Activated CD8-positive, alpha-beta memory T cell treated with anti-CD3 and anti-CD28 coated beads, Interleukin-2, amount 50 U/mL, for 48 hours (primary cell): ENCODE measurements around the gene PLEKHM2.

Source experiments
- DNase-seq: peaks from one replicate; pipeline ENCODE4 v3.0.0-alpha.2; 2020

PLEKHM2 gene

DNA sequence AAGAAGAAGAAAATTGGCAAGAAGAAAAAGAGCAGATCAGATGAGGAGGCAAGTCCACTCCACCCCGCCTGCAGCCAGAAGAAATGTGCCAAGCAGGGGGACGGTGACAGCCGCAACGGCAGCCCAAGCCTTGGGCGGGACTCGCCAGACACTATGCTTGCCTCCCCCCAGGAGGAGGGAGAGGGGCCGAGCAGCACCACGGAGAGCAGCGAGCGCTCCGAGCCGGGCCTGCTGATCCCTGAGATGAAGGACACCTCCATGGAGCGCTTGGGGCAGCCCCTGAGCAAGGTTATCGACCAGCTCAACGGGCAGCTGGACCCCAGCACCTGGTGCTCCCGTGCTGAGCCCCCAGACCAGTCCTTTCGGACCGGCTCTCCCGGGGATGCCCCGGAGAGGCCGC is 42.9 kb downstream of the PLEKHM2 start:
- DNase-seq, result no peak

DNA sequence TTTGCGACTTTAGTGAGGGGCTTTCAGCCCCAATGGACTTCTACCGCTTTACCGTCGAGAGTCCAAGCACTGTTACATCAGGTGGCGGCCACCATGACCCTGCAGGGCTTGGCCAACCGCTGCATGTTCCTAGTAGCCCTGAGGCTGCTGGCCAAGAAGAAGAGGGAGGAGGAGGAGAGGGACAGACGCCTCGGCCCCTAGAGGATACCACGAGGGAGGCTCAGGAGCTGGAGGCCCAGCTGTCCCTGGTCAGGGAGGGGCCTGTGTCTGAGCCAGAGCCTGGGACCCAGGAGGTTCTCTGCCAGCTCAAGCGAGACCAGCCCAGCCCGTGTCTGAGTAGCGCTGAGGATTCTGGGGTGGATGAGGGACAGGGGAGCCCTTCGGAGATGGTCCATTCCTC is 43.3 kb downstream of the PLEKHM2 start:
- DNase-seq, result no peak

- DNase-seq, result no peak
Measured at GRCh38 chr1:15727866-15728534, 43.9 kb downstream of the PLEKHM2 start.

GRCh38 chr1:15728937-15729657 is 45.0 kb downstream of the PLEKHM2 start:
- no peak for DNase-seq

DNA sequence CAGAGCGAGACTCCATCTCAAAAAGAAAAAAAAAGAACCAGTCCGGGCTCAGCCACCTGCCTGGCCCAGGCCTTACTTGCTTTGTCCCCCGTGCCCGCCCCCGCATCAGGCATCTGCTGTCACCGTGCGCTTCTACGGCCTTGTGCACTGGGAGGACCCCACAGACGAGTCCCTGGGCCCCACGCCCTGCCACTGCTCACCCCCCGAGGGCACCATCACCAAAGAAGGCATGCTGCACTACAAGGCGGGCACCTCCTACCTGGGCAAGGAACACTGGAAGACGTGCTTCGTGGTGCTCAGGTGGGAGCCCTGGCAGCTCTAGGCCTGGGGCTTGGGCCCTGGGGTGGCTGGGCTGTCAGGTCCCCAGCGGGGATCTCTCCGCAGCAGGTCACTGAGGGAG is 46.3 kb downstream of the PLEKHM2 start:
- no peak for DNase-seq

- DNase-seq, result no peak
Measured at GRCh38 chr1:15730936-15731335, 46.8 kb downstream of the PLEKHM2 start.

DNA sequence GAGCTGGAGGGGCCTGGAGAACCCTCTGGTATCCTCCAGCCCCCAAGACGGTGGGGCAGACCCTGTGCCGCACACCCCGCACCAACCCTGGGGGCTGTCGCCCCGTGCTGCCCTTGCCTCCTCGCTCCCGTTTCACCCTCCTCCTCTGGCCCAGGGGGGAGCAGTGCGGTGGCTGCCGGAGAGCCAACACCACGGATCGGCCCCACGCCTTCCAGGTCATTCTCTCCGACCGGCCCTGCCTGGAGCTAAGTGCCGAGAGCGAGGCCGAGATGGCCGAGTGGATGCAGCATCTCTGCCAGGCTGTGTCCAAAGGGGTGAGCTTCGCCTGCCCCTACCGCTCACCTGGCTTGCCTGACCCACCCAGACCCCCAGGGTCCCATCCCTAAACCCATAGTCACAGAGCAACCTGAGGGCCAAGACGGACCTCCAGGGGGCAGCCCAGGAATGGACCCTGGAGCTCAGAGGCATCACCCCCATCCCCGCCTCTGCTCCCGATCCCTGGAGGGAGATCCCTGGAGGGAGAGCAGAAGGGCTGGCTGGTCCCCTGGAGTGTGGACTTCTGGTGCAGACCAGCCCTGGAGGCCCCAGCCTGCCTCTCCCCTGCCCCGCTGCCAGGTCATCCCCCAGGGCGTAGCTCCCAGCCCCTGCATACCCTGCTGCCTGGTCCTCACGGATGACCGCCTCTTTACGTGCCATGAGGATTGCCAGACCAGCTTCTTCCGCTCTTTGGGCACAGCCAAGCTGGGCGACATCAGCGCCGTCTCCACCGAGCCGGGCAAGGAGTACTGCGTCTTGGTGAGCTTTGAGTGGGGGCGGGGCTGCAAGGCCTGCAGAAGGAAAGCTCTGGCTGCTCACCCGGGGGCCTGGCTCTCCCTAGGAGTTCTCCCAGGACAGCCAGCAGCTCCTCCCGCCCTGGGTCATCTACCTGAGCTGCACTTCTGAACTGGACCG is 47.9 kb downstream of the PLEKHM2 start:
- DNase-seq, result no peak

DNA sequence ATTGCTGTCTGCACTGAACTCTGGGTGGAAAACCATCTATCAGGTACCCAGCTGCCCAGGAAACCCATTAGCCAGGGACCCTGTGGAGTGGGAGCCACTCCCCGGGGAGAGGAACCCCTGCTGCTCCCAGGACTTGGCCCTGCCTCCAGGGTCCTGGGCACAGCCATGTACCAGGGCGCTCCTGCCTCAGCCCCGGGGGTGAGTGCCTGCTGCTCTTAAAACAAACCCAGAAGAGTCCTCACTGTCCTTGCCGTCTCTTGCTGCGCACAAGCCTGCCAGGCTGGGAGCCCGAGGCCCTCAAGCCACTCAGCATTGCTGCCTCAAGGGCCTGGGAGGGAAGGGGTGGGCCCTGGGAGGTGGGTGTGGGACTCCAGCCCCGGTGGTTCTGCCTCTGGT is 48.6 kb downstream of the PLEKHM2 start:
- DNase-seq, result no peak

DNA sequence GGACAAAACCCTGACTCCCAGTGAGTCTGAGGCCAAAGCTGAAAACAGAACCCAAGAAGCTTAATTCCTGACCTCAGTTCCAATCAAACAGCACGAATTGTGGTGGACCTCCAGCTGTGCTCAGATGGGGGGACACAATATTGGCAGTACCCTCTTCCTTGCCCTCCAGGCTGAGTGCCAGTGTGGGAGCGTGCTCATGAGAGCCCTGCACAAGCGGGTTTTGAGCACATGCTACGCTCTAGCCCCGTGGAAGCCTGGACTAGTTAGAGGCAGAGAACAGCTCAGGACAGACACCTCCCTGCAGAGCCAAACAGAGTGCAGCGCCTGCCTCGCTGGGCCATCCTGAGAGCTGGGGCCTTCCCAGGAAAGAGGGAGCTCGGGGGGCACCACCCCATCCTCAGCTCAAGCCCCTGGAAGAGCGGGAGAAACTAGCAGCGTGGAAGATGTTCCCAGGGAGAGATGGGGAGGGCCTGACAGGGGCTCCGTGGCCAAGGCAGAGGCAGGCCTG is 49.2 kb downstream of the PLEKHM2 start:
- DNase-seq, result no peak

GRCh38 chr1:15733726-15734226 is 49.7 kb downstream of the PLEKHM2 start:
- DNase-seq, result no peak

GRCh38 chr1:15734296-15734695 is 50.2 kb downstream of the PLEKHM2 start:
- no peak for DNase-seq

DNA sequence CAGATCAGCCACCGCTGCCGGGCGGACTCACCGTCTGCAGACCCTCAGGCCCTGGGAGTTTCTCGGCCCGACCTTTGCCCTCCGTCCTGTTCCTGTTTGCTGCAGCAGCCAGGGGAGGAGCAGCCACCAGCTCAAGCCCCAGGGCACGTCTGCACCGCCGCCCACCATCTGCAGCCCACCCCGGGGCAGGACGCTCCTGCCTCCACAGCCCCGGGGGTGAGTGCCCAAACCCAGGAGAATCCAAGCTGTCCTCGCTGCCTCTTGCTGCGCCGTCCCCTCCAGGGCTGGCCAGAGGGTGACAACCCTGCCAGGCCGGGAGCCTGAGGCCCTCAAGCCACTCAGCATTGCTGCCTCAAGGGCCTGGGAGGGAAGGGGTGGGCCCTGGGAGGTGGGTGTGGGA is 50.8 kb downstream of the PLEKHM2 start:
- DNase-seq, result no peak

DNA sequence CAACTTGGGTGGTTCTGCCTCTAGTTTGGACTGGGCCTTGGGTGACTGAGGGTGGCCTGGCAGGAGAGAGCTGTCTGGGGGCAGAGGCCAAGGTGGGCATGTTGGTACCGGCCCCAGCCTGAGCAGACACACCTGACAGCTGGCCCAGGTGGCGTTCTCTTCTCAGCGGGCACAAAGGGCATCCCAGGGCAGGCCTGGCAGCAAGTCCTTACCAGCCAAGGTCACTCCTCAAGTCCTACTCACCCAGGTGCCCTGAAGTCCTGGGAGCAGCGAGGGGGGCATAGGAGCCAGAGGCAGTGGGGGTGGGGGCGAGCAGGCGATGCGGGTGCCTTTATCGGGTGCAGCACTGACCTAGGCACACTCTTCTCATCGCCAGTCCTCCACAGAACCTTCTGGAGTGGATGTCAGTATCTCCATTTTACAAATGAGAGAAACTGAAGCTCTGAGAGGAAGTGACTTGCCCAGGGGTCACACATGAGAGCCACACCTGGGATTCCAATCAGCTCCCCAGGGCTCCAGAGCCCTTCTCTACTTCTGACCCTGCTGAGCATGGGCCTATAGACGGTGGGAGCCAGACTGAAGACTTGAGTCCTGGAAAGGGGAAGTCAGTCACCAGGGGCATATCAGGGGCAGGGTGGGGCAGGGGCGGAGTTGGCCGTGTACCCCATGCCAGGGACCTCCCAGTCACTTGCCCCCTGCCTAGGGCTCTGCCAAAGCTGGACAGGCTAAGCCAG is 51.4 kb downstream of the PLEKHM2 start:
- no peak for DNase-seq

DNA sequence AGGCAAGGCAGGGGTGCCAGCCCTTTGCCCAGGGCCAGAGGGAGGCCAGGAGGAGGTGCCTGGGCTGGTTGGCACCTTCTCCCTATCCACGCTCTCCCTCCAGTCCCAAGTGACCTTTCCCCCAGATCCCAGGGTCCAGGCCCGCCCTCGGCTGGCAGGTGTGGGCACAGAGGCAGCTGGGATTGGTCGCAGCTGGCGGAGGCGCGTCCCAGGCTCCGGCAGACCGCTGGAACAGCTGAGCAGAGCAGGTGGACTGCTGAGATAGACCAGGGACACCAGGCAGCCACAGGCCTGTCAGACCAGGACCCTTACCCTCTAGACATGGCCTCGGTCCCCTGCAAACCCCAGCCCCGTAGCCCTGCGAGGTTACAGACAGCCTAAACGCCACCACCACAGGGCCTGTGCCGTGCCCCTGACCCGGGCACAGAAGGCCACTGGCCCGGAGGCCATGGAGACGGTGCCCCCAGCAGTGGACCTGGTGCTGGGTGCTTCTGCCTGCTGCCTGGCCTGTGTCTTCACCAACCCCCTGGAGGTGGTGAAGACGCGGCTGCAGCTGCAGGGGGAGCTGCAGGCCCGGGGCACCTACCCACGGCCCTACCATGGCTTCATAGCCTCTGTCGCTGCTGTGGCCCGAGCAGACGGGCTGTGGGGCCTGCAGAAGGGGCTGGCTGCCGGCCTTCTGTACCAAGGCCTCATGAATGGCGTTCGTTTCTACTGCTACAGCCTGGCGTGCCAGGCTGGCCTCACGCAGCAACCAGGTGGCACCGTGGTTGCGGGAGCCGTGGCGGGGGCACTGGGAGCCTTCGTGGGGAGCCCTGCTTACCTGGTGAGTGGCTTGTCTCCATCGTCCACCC is 52.1 kb downstream of the PLEKHM2 start, which contains the start of gene SLC25A34:
SLC25A34 (plus strand) TSS at position 221 of the 854 bp plus-strand sequence; CDS start at position 449, 228 bp downstream.
- DNase-seq, result no peak

GRCh38 chr1:15736892-15737261 is 52.8 kb downstream of the PLEKHM2 start:
- DNase-seq, result no peak

- no peak for DNase-seq
Measured at GRCh38 chr1:15737324-15738319, 53.5 kb downstream of the PLEKHM2 start.

GRCh38 chr1:15738416-15739113 is 54.4 kb downstream of the PLEKHM2 start:
- DNase-seq, result no peak

DNA sequence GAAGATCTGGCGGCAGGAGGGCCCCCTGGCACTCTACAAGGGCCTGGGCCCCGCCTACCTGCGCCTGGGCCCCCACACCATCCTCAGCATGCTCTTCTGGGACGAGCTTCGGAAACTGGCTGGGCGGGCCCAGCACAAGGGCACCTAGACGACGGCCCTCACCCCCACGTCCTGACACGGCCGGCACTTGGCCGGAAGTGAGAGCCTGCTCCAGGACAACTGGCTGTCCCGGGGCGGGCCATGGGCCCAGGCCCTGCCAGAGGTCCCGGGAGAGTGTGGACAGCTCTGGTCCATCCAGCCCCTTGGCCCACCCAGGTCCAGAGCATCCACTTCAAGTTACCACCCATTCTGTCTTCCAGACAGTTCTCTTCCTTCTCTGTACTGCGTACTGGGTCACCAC is 55.1 kb downstream of the PLEKHM2 start:
- no peak for DNase-seq

DNA sequence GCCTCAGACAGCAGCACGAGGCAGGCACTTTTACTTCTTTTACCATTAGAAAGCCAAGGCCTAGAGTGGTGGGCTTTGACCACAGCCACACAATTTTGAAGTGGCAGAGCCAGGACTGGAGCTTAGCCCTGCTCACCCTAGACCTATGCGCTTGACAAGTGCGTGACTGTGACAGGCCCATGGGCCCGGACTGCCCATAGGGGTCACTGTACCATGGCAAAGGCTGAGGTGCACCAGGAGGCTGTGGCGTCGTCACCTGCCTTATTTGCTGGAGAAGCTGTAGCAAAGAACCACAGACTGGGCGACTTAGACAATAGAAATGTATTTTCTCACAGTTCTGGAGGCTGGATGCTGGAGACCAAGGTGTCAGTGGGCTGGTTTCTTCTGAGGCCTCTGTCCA is 55.6 kb downstream of the PLEKHM2 start:
- no peak for DNase-seq
